HepG2 (cell line): ENCODE measurements around the gene MXRA8. TPM values are rescaled to one million over a fixed set of nuclear protein-coding genes. Genes with fewer than 3 reads are reported as not detected.

Experiments used
- ATF7-NPFF ChIP-seq: sonication (generic); formaldehyde crosslinking; IDR thresholded peaks from 2 replicates; pipeline ENCODE4 v1.8.1; 2023; ENCODE audit warnings: mild to moderate bottlenecking, low read depth, missing genetic modification reagents, moderate library complexity
- CCAR2 ChIP-seq: fragments of 200-400 bp; formaldehyde crosslinking; optimal IDR thresholded peaks from 2 replicates; pipeline ENCODE3; 2018; ENCODE audit warnings: low read depth, mild to moderate bottlenecking, low read length, moderate library complexity
- ETV5 ChIP-seq: IDR thresholded peaks from 2 replicates; pipeline ENCODE4 v1.6.1; 2018; ENCODE audit warnings: missing biosample characterization, missing genetic modification reagents, inconsistent platforms, borderline replicate concordance
- FOXK2 ChIP-seq: fragments of 450-650 bp; IDR thresholded peaks from 2 replicates; pipeline ENCODE4 v1.6.1; 2016
- HHEX ChIP-seq: IDR thresholded peaks from 2 replicates; pipeline ENCODE4 v1.6.1; 2016; ENCODE audit warnings: control low read depth
- HMGXB3 ChIP-seq: sonication (generic); formaldehyde crosslinking; IDR thresholded peaks from 2 replicates; pipeline ENCODE4 v1.4.0; 2020; ENCODE audit warnings: missing genetic modification reagents, borderline replicate concordance
- MED8 ChIP-seq: sonication (generic); formaldehyde crosslinking; IDR thresholded peaks from 2 replicates; pipeline ENCODE4 v1.8.1; 2023; ENCODE audit warnings: mild to moderate bottlenecking, missing genetic modification reagents; ENCODE audit not compliant: insufficient replicate concordance
- MEIS1 ChIP-seq: sonication (generic); formaldehyde crosslinking; IDR thresholded peaks from 2 replicates; pipeline ENCODE4 v1.9.0; 2021; ENCODE audit warnings: mild to moderate bottlenecking, missing genetic modification reagents, moderate library complexity, borderline replicate concordance
- RFX5 ChIP-seq: IDR thresholded peaks from 2 replicates; pipeline ENCODE4 v1.6.1; 2011; ENCODE audit warnings: low read depth, low read length, improper control_type of control experiment
- ZFP37 ChIP-seq: sonication (generic); formaldehyde crosslinking; IDR thresholded peaks from 2 replicates; pipeline ENCODE4 v1.4.0; 2020; ENCODE audit warnings: missing genetic modification reagents, borderline replicate concordance
- ZNF225 ChIP-seq: sonication (generic); formaldehyde crosslinking; IDR thresholded peaks from 2 replicates; pipeline ENCODE4 v1.4.0; 2020; ENCODE audit warnings: mild to moderate bottlenecking, missing genetic modification reagents
- ZNF230 ChIP-seq: sonication (generic); formaldehyde crosslinking; IDR thresholded peaks from 2 replicates; pipeline ENCODE4 v1.4.0; 2020; ENCODE audit warnings: mild to moderate bottlenecking, missing genetic modification reagents
- ZNF558 ChIP-seq: sonication (generic); formaldehyde crosslinking; IDR thresholded peaks from 2 replicates; pipeline ENCODE4 v1.9.0; 2022; ENCODE audit warnings: mild to moderate bottlenecking, missing genetic modification reagents, borderline replicate concordance
- polyA plus RNA-seq, 8 experiments: library from polyadenylated mRNA; depleted of rRNA in 3 of 8; stranded (reverse) in 7 of 8; unstranded in 1 of 8; fragments of >200 nt; fragmentation: Illumina TruSeq in 4 of 8; extraction: Trizol in 4 of 8; gene quantifications; 2 replicates each; pipeline versions ENCODE4 v1.2.1 to v1.2.3, GENCODE V29; 2011 to 2016; ENCODE audit warnings: low read depth in 4 of 8, missing spikeins in 1 of 8, mixed read lengths in 1 of 8; ENCODE audit not compliant: insufficient read depth in 1 of 8
- total RNA-seq, 5 experiments: library from RNA; depleted of rRNA; stranded (reverse); fragments of >200 nt; fragmentation: Illumina TruSeq; extraction: Trizol; gene quantifications; 2 replicates each; pipeline ENCODE4 v1.2.3, GENCODE V29; 2016; ENCODE audit warnings: low read depth in 1 of 5
- TF ChIP-seq, protein P1 (sequence below): sonication (generic); formaldehyde crosslinking; IDR thresholded peaks from one replicate; pipeline ENCODE4 v1.5.1; 2020; ENCODE audit warnings: mild to moderate bottlenecking, missing genetic modification reagents; ENCODE audit errors: not compliant biosample characterization
- TF ChIP-seq, protein P2 (sequence below): sonication (generic); formaldehyde crosslinking; IDR thresholded peaks from 2 replicates; pipeline ENCODE4 v1.4.0; 2020; ENCODE audit warnings: missing genetic modification reagents

Gene MXRA8
- total and polyA plus RNA-seq, 2 of the 13 experiments (the other 11 are each of a cell fraction or from before 2014, with no cell fraction given) = 19.8 to 44.8 TPM

DNA sequence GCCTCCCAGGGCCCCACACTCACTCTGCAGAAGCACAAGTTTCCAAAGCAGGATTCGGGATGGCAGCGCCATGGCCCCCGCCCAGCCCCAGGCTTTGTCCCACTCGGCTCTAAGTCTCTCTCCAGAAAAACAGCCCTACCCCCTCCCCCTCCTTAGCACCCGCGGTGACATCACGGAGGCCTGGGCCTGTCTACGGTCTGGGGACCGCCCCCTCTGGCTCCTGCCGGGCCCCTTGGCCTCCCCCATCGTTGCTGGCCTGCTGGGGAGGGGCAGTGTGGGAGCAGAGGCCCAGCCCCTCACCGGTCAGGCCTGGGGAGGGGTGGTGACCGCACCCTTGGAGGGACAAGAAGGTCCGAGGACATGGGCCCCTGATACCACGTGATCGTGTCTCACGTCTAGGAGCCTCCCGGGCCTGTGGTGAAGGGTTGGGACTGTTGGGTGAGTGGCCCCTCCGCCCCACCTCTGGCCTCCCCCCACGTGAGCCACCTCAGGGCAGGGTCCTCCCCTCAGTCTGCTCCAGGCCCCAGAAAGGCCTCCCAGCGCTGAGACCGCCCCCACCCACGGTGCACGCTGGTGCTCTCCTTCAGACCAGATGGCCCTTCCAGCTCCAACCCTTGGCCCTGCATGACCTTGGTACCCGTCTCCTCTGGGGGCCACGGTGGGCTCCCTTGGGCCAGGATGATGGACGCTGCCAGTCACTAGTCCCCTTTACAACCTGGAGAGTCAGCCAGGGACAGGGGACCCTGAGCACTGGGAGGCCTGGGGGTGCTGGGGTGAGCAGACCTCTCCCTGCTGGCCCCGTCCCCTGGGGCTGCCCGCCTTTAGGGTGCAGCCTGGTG lies at the start of gene MXRA8 (continued):
- TF ChIP-seq, protein P1, sequence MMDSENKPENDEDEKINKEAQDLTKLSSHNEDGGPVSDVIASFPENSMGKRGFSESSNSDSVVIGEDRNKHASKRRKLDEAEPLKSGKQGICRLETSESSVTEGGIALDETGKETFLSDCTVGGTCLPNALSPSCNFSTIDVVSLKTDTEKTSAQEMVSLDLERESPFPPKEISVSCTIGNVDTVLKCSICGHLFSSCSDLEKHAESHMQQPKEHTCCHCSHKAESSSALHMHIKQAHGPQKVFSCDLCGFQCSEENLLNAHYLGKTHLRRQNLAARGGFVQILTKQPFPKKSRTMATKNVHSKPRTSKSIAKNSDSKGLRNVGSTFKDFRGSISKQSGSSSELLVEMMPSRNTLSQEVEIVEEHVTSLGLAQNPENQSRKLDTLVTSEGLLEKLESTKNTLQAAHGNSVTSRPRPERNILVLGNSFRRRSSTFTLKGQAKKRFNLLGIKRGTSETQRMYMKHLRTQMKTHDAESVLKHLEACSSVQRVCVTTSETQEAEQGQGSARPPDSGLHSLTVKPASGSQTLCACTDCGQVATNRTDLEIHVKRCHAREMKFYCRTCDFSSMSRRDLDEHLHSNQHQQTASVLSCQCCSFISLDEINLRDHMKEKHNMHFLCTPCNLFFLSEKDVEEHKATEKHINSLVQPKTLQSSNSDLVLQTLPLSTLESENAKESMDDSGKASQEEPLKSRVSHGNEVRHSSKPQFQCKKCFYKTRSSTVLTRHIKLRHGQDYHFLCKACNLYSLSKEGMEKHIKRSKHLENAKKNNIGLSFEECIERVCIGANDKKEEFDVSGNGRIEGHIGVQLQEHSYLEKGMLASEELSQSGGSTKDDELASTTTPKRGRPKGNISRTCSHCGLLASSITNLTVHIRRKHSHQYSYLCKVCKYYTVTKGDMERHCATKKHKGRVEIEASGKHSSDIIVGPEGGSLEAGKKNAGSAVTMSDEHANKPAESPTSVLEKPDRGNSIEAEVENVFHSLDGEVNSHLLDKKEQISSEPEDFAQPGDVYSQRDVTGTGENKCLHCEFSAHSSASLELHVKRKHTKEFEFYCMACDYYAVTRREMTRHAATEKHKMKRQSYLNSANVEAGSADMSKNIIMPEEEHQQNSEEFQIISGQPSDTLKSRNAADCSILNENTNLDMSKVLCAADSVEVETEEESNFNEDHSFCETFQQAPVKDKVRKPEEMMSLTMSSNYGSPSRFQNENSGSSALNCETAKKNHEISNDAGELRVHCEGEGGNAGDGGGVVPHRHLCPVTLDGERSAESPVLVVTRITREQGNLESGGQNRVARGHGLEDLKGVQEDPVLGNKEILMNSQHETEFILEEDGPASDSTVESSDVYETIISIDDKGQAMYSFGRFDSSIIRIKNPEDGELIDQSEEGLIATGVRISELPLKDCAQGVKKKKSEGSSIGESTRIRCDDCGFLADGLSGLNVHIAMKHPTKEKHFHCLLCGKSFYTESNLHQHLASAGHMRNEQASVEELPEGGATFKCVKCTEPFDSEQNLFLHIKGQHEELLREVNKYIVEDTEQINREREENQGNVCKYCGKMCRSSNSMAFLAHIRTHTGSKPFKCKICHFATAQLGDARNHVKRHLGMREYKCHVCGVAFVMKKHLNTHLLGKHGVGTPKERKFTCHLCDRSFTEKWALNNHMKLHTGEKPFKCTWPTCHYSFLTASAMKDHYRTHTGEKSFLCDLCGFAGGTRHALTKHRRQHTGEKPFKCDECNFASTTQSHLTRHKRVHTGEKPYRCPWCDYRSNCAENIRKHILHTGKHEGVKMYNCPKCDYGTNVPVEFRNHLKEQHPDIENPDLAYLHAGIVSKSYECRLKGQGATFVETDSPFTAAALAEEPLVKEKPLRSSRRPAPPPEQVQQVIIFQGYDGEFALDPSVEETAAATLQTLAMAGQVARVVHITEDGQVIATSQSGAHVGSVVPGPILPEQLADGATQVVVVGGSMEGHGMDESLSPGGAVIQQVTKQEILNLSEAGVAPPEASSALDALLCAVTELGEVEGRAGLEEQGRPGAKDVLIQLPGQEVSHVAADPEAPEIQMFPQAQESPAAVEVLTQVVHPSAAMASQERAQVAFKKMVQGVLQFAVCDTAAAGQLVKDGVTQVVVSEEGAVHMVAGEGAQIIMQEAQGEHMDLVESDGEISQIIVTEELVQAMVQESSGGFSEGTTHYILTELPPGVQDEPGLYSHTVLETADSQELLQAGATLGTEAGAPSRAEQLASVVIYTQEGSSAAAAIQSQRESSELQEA (CRISPR knock-in tag) = no peak
- no peak for TF ChIP-seq HMGXB3 (CRISPR knock-in tag)
- TF ChIP-seq FOXK2 = no peak
- no peak for TF ChIP-seq RFX5
- no peak for TF ChIP-seq ETV5 (CRISPR knock-in tag)
- 0 out of 2 replicates have a peak, but pooled peaks have one; percentile 9 for TF ChIP-seq ZNF558 (CRISPR knock-in tag)
- TF ChIP-seq ZNF230 (CRISPR knock-in tag) = no peak
- TF ChIP-seq MED8 (CRISPR knock-in tag) = peak; percentile 58
- TF ChIP-seq MEIS1 = no peak
- TF ChIP-seq CCAR2 = no peak
- no peak for TF ChIP-seq ATF7-NPFF (CRISPR knock-in tag)
- no peak for TF ChIP-seq HHEX (CRISPR knock-in tag)
- TF ChIP-seq, protein P2, sequence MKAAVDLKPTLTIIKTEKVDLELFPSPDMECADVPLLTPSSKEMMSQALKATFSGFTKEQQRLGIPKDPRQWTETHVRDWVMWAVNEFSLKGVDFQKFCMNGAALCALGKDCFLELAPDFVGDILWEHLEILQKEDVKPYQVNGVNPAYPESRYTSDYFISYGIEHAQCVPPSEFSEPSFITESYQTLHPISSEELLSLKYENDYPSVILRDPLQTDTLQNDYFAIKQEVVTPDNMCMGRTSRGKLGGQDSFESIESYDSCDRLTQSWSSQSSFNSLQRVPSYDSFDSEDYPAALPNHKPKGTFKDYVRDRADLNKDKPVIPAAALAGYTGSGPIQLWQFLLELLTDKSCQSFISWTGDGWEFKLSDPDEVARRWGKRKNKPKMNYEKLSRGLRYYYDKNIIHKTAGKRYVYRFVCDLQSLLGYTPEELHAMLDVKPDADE (CRISPR knock-in tag) = no peak
- TF ChIP-seq ZNF225 = no peak
- TF ChIP-seq ZFP37 = no peak
